Suppressor macrophage (primary cell): Measurements from ENCODE around the gene S100A11.
A peak's percentile ranks its signal among the peaks of the same experiment; 100 is the strongest.
"Not testable (repeated sequence)": the region's sequence is repeated elsewhere in the genome, so short reads cannot be mapped to it uniquely, and the experiment has no call there.

ENCODE experiments used
- DNase-seq, 4 experiments: peaks; one replicate each; pipeline ENCODE4 v3.0.0-alpha.2; 2020 to 2022
- total RNA-seq, 17 experiments: gene quantifications; one replicate each; lab custom pipeline; 2026; ENCODE audit warnings: mixed read lengths in 6 of 17, inconsistent platforms in 3 of 17; lab: John Stamatoyannopoulos, UW

S100A11 gene
- total RNA-seq: 128 to 862 (median 268) reads per million in 17 experiments

GRCh38 chr1:152036267-152037216, at the start of gene S100A11:
Gene S100A11, minus strand, starts transcription at chr1:152037004. Its CDS starts 89 bp downstream, at chr1:152036915.
- peak; percentile 95 to 98 (median 97) for DNase-seq

- no peak for DNase-seq
Measured at GRCh38 chr1:152084853-152085252, 48.0 kb upstream of the S100A11 start.

GRCh38 chr1:152081026-152081425, 44.2 kb upstream of the S100A11 start:
- not testable (repeated sequence) for DNase-seq

- DNase-seq: not testable (repeated sequence)
Measured at GRCh38 chr1:152080494-152080893, 43.7 kb upstream of the S100A11 start.

- DNase-seq: no peak
Measured at GRCh38 chr1:152078831-152079441, 42.1 kb upstream of the S100A11 start.

DNA sequence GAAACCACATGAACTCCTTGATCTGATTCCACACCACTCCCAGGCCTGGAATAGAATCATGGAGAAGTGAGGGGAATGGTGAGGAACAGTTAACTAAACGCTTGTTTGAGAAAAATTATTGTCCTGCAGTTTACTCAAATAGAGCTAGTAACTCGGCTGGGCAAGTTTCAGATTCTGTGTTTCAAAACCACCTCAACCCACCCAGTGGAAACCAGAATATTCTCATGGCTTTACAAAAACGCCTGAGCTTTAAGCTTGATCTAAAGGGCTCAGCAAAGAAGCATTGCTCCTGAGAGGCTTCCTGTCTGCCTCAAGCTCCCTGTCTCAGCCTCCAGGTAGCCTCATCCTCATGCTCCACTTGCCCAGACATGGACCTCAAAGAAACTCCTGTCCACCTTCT, 35.5 kb upstream of the S100A11 start:
- no peak for DNase-seq

GRCh38 chr1:152071123-152071522, 34.3 kb upstream of the S100A11 start:
- no peak for DNase-seq

GRCh38 chr1:152067929-152068328, 31.1 kb upstream of the S100A11 start:
- DNase-seq: no peak

DNA sequence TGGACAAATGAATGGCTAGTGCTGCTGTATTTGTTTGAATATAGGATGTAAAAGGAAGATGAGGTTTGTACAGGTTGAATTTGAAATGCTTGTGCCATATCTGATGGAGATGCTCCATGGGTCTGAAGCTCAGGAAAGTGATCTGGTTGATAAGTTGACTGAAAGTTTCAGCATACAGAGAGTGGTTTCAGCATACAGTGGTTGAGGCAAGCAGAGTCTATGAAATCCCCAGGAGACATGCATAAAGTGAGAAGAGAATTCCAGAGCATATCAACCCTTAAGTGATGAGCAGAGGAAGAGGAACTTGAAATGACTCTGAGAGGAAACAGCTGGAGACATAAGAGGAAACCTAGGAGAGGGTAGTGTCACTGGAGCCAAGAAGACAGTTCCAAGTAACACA, 30.3 kb upstream of the S100A11 start:
- DNase-seq: peak in 3 of 4 experiments; percentile 13 to 40 (median 36)

GRCh38 chr1:152061952-152062351, 25.1 kb upstream of the S100A11 start:
- no peak for DNase-seq

DNA sequence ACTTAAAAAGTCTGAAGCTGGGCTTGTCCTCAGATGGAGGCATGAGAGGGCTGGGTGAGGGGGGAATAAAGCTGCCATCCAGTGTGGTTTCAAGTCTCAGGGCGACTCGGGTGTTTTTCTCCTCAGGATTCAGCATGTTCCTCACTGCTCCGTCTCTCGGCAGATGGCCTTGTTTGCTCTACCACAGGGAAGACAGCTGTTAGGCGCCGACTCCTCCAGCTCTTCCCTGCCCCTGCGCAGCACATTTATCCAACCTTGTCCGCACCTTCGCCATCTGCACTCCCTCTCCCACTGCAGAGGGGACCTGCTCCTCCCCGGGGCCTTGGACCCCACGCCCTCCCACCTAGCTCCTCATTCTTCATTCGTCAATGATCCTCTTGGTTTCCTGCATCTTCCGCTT, 16.6 kb upstream of the S100A11 start:
- no peak for DNase-seq

DNA sequence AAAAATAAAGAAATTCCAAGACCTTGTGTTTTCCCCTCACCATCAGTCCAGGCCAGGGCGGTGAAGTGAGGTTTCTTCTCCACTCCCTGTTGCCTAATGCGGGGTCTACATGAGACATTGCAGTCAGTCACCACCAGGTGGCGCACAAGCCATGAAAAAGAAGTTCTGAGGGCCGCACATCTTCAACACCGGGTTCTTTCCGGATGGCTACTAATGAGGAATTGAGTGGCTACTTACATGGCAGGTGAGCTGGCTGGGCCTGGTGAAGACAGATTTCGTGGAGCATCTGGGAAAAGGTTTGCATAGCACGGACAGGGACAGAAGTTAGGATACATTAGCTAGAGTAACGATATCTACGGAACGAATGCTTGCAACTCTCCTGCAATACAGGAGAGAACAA, 15.8 kb upstream of the S100A11 start:
- DNase-seq: peak; percentile 90 to 96 (median 92)

GRCh38 chr1:152050886-152051675, 14.3 kb upstream of the S100A11 start:
- DNase-seq: peak in 3 of 4 experiments; percentile 42 to 55 (median 53)

DNA sequence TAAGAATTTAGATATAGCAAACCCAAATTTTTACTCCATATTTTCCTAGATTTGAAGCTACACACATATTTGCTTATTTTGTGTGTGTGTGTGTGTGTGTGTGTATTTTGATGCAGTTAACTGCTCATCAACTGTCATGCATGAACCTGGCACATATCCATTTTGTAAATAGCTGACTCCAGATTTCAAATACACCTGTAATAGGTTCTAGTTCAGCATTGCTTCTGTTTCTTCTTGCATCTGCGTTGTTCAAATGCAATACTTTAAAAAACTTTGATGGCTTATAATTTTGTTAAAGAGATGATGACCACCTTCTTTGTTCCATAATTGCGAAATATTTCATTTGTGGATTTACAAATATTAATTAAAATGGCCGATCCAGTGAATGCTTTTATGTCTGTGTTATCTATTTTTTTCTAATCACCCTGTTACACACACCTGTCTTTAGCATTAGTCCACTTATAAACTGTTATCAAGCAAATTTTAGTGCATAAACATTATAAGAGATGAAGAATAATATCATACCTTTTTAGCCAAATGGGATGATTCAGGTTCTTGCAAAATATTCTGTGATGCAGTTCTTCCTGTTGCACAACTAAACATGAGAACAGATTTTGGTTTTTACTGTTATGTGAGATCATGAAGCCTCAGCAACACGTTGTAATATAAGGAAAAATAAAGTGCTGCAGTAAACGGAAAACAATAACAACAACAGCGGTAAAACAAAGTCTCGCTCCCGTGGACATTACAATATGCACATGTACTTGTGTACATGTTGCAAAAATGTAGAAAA, 12.7 kb upstream of the S100A11 start:
- peak; percentile 50 to 91 (median 80) for DNase-seq

- DNase-seq: peak; percentile 93 to 97 (median 96)
Measured at GRCh38 chr1:152048416-152049009, 11.7 kb upstream of the S100A11 start.

- peak; percentile 96 to 100 (median 98) for DNase-seq
Measured at GRCh38 chr1:152047730-152048415, 11.1 kb upstream of the S100A11 start.

DNA sequence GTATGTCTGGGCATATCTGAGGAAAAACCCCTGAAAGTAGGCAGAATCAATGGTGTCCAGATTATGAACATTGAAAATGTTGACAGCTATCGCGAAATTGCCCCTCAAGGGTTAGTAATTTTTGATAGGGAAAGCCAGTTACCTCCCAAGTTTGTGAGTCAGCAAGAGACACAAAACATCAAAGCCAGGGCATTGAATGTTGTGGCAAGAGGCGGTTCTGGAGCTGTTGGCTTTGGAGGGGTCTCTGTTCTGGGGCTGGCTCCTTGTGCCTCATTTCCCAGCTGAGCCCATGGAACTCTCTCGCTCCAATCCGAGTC, 10.6 kb upstream of the S100A11 start:
- DNase-seq: no peak

DNA sequence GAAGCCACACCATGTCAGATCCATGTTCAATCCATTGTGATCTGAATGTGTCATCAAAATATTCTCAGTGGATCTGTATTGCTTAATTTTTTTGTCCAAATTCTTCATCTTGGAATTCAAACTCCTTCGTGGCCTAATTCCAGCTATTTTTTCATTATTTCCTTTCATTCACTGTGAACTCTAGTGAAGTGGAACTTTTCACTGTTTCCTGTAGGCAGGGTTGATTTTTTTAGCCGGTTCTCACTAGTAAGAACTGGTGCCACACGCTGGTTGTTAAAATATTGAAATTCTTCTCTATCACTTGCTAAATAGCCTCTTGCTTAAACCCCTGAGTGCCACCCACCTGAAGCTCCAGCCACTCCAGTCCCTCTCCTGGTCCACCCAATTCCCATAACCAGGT, 7.6 kb upstream of the S100A11 start:
- peak in 1 of 4 experiments; percentile 24 for DNase-seq

- no peak for DNase-seq
Measured at GRCh38 chr1:152043870-152044269, 7.1 kb upstream of the S100A11 start.

GRCh38 chr1:152042030-152042429, 5.2 kb upstream of the S100A11 start:
- DNase-seq: no peak

DNA sequence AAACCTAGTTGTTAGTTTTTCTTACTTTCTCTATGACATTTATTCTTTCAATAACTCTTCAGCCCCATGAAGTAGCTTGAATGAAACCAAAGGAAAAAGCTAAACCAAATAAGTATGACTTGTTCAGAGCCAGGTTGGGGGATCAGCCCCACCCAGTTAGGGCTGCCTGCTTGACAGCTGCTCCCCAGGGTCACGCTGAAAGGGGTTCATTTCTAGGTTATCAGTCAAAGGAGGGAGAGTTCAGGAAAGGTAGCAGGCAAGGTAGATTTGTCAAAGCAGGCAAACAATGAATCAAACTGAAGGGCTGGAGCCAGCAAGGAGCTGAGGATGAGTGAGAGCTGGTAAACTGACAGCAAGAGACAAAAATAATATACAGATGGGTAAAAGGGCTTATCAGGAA, 3.1 kb upstream of the S100A11 start:
- no peak for DNase-seq
